ENCODE measurements around the gene CPT1C.

The CPT1C gene

DNA sequence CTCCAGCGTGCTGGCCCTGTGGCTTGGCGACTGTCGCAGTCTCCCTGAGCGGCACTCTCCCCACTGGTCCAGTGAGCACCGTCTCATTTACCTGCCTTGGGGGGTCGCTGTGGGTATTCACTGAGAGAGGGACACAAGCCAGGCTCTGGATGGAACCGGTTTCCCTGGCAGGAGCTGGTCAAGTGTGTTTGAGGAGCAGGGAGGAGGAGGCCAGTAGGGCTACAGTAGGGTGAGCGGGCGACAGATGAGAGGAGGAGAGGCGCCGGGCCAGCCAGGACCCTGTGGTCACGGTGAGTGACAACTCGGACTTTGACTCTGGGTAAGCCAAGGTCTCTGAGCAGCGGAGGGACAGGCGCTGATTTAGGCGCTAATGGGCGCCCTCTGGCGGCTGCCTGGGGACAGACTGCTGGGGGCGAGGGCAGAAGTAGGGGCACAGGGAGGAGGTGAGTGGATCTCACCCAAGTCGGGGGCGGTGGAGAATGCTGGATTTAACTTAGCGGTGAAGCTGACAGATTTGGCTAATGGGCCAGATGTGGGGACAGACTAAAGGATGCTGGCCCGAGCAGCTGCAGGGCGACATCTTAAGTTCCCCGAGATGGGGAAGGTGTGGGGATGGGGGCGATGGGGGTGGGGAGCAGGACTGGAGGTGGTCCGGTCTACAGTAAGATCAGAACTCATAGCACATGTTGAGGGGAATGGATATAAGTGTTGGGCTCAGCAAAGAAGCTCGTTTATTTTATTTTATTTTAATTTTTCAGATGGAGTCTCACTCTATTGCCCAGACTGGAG is 18.6 kb upstream of the CPT1C start:
- FAIRE-seq: peak; percentile 97
- DNase-seq (ENCODE audit: insufficient read length, low spot score): peak; percentile 87

DNA sequence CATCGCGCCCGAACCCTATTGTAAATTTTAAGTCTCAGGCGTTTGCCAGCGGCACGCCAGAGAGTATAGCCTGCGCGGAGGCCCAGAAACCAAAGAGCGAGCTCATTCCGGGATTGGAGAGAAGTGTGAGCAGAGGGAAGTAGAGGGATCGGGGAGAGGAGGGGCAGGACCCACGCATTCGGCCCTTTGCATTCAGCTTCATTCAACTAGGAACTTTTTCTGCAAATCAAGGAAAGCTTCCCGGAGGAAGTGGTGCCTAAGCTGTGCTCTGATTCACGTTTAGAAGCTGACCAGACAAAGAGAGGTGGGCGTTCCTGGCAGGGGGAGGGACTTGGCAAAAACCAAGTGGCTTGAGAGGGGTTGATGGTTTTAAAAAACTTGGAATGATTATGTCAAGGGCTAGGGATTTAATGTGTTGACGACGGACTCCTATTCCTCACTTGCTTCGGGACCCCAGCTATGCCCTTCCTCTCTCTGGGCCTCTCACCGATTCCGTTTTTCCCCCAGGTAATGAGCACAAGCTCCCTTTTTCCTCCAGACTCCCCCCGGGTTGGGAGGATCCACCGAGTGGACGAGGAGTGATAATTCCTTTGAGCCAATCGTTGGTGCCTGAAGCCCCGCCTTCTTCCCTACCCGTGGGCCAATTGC is 14.7 kb upstream of the CPT1C start:
- peak; percentile 99 for FAIRE-seq
- DNase-seq (ENCODE audit: insufficient read length, low spot score): peak; percentile 87
- TF ChIP-seq PAX5 (IDR thresholded peaks at IDR 0.05; ENCODE audit: insufficient read depth, low read length, severe bottlenecking) (no peak), POLR2A (IDR thresholded peaks at IDR 0.05; ENCODE audit: low read depth, low read length) (peak; percentile 94), POLR2AphosphoS5 (IDR thresholded peaks at IDR 0.05; ENCODE audit: low read depth, low read length) (peak; percentile 89), TAF1 (IDR thresholded peaks at IDR 0.05; ENCODE audit: low read depth, low read length) (peak; percentile 92), SPI1 (IDR thresholded peaks at IDR 0.05; ENCODE audit: low read depth, low read length) (peak; percentile 70), POU2F2 (IDR thresholded peaks at IDR 0.05; ENCODE audit: low read depth, low read length) (peak; percentile 53; the same call in 1 of the 2 replicates)

More for the DNA sequence above, 18.6 kb upstream of the CPT1C start:
- TF ChIP-seq TAF1 (IDR thresholded peaks at IDR 0.05; ENCODE audit: low read depth, low read length) (no peak), POLR2A (IDR thresholded peaks at IDR 0.05; ENCODE audit: low read depth, low read length) (no peak), POLR2AphosphoS5 (IDR thresholded peaks at IDR 0.05; ENCODE audit: low read depth, low read length) (no peak), SPI1 (IDR thresholded peaks at IDR 0.05; ENCODE audit: low read depth, low read length) (no peak), POU2F2 (IDR thresholded peaks at IDR 0.05; ENCODE audit: low read depth, low read length) (0 out of 2 replicates have a peak, but pooled peaks have one; percentile 22), PAX5 (IDR thresholded peaks at IDR 0.05; ENCODE audit: insufficient read depth, low read length, severe bottlenecking) (no peak)

DNA sequence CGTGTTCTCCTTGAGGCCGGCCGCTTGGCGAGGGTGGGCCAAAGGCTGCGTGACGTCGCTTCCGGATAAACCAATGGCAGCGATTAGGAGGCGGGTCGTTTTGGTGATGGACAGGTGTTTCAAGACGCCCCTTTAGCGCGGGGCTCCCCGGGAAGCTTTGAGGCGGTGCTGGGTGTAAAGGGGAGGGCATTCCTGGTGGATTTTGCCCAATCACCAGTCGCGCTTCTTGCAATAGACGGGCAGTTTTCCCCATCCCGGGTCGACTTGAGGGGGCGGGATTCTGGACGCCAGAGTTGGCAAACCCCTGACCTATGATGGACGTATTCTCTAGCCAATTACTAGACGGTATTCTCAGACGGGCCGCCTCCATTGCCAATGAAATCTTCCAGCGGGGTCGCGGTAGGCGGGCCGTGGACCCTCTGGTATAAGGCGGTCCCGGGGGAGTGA is 14.1 kb upstream of the CPT1C start:
- TF ChIP-seq POU2F2 (IDR thresholded peaks at IDR 0.05; ENCODE audit: low read depth, low read length) (no peak), PAX5 (IDR thresholded peaks at IDR 0.05; ENCODE audit: insufficient read depth, low read length, severe bottlenecking) (no peak), TAF1 (IDR thresholded peaks at IDR 0.05; ENCODE audit: low read depth, low read length) (no peak), SPI1 (IDR thresholded peaks at IDR 0.05; ENCODE audit: low read depth, low read length) (no peak), POLR2A (IDR thresholded peaks at IDR 0.05; ENCODE audit: low read depth, low read length) (no peak), POLR2AphosphoS5 (IDR thresholded peaks at IDR 0.05; ENCODE audit: low read depth, low read length) (no peak)
- FAIRE-seq (no peak), DNase-seq (ENCODE audit: insufficient read length, low spot score) (peak; percentile 89)

DNA sequence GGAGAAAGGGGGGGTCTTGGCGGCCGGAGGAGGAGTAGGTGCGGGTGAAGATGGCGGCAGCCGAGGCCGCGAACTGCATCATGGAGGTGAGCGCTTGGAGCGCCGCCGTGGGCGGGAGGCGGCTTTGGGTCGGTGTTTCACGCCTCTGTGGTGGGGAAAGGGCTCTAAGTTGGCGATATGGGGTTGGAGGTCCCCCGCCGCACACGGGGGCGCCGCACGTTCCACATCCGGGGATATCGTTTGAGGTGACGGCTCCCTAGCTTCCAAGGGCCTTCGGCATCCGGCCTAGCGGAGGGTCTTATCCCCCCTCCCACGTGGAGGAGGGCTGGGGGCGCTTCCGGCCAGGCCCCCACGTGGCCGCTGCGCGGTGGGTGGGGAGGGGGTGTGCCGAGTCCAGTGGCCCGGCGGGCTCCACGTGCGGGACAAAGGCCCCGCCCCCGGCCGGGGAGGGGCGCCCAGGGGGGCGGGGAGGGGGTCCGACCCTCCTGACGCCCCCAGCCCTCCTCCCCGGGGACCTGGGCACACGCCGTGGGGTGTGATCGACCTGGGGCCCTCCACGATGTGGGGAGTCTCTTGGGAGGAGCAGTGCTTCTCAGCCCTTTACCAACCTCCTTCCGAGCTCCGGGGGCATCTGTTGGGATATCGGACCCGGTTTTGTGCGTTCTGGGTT is 13.6 kb upstream of the CPT1C start, which contains the start of gene PRMT1:
TSS of gene PRMT1 (plus strand) at position 41 of the 670 bp plus-strand sequence. CDS start at position 51, 10 bp downstream.
- DNase-seq (ENCODE audit: insufficient read length, low spot score) (no peak), FAIRE-seq (no peak)
- TF ChIP-seq POU2F2 (IDR thresholded peaks at IDR 0.05; ENCODE audit: low read depth, low read length): peak; percentile 78
- TF ChIP-seq SPI1 (IDR thresholded peaks at IDR 0.05; ENCODE audit: low read depth, low read length): no peak
- TF ChIP-seq TAF1 (IDR thresholded peaks at IDR 0.05; ENCODE audit: low read depth, low read length): peak; percentile 92
- no peak for TF ChIP-seq PAX5 (IDR thresholded peaks at IDR 0.05; ENCODE audit: insufficient read depth, low read length, severe bottlenecking)
- TF ChIP-seq POLR2A (IDR thresholded peaks at IDR 0.05; ENCODE audit: low read depth, low read length): peak; percentile 95
- peak; percentile 94 for TF ChIP-seq POLR2AphosphoS5 (IDR thresholded peaks at IDR 0.05; ENCODE audit: low read depth, low read length)

DNA sequence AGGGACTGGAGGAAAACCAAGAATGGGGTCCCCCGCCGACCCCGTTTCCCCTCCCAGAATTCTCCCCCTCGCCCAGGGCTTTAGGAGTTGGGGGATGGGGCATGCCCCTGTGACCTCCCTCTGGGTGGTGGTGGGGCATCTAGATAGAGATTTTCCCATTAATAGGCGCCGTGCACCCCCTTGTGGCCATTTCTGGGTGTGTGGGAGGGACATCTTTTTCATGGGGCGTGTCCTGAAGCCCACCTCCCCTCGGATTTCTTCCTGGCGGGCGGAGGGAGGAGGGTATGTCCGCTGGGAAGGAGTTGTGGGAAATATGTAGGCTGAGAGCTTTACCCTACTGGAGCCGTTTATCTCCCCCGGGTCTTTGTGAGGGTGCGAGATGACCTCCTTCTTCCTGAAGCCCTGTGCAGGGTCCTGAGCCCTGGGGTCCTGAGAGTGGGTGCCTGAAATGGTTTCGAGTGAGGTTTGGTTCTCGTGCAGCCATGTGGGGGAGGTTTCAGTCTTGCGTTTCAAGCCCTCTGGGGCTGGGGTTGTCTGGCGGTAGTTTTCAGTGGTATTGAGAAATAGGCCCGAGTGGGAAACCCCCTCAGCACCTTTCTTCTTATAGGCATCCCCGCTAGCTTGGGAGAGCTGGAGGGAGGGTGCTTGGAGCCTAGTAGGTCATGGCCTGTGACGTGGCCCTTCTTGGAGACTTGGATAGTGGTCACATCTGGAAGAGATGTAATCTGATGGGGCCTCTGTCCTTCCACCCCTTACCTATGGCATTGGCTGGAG is 12.8 kb upstream of the CPT1C start:
- DNase-seq (ENCODE audit: insufficient read length, low spot score) (no peak), FAIRE-seq (peak; percentile 64)
- TF ChIP-seq POLR2A (IDR thresholded peaks at IDR 0.05; ENCODE audit: low read depth, low read length) (no peak), PAX5 (IDR thresholded peaks at IDR 0.05; ENCODE audit: insufficient read depth, low read length, severe bottlenecking) (no peak), POLR2AphosphoS5 (IDR thresholded peaks at IDR 0.05; ENCODE audit: low read depth, low read length) (no peak), POU2F2 (IDR thresholded peaks at IDR 0.05; ENCODE audit: low read depth, low read length) (no peak), TAF1 (IDR thresholded peaks at IDR 0.05; ENCODE audit: low read depth, low read length) (no peak)

- no peak for FAIRE-seq
Measured at GRCh38 chr19:49678985-49679770, 11.7 kb upstream of the CPT1C start.

DNA sequence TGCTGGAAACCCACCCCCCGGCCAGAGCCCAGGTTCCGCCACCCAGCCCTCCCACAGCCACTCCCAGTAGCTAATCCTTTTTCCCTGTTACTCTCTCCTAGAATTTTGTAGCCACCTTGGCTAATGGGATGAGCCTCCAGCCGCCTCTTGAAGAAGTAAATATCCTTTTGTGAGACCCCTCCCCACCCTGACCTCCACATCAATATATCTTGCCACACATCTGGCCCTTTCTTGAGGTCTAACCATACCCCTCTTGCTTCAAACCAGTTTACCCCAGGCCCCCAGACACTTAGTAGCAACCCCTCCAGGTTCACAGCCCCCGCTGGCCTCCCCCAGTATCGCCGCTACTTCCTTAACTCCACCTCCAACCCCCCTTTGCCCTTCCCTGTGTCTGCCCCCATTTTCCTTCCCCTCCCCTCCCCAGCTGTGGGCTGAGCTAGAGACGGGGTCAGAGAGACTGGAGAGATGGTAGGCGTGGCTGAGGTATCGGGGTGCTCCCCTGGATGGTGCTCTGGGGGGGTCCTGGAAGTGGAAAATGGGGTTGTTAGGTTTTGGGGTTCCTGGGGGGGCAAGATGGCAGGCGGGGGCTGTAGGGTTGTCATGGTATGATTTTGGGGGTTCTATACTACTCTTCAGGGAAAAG is 11.0 kb upstream of the CPT1C start:
- DNase-seq (ENCODE audit: insufficient read length, low spot score): no peak
- TF ChIP-seq TAF1 (IDR thresholded peaks at IDR 0.05; ENCODE audit: low read depth, low read length) (no peak), POLR2AphosphoS5 (IDR thresholded peaks at IDR 0.05; ENCODE audit: low read depth, low read length) (no peak), SPI1 (IDR thresholded peaks at IDR 0.05; ENCODE audit: low read depth, low read length) (no peak)
- no peak for FAIRE-seq

More at GRCh38 chr19:49678985-49679770, 11.7 kb upstream of the CPT1C start:
- TF ChIP-seq POU2F2 (IDR thresholded peaks at IDR 0.05; ENCODE audit: low read depth, low read length): no peak
- TF ChIP-seq POLR2A (IDR thresholded peaks at IDR 0.05; ENCODE audit: low read depth, low read length): no peak
- TF ChIP-seq SPI1 (IDR thresholded peaks at IDR 0.05; ENCODE audit: low read depth, low read length): no peak
- TF ChIP-seq POLR2AphosphoS5 (IDR thresholded peaks at IDR 0.05; ENCODE audit: low read depth, low read length): no peak
- no peak for TF ChIP-seq TAF1 (IDR thresholded peaks at IDR 0.05; ENCODE audit: low read depth, low read length)
- TF ChIP-seq PAX5 (IDR thresholded peaks at IDR 0.05; ENCODE audit: insufficient read depth, low read length, severe bottlenecking): no peak
- no peak for DNase-seq (ENCODE audit: insufficient read length, low spot score)
